T-cell (primary cell): ENCODE measurements around the gene FAM43A. TPM values are rescaled to one million over a fixed set of nuclear protein-coding genes. Genes with fewer than 3 reads are reported as not detected.

Experiments used
- ATAC-seq, 4 experiments: fragments of 200-7000 bp in 3 of 4; fragments of 150-1000 bp in 1 of 4; cut with Tn5 transposase; replicated peaks in 1 of 4; 1 replicate in 3 of 4; 2 replicates in 1 of 4; pipeline ENCODE4 v1.10.0; 2021; ENCODE audit warnings: moderate library complexity in 3 of 4, mild to moderate bottlenecking in 2 of 4, moderate number of reproducible peaks in 1 of 4
- CTCF ChIA-PET, 2 donors: fragments of 300-600 bp; sonication (Branson Sonifier 250); formaldehyde crosslinking; loops; one replicate each; lab custom pipeline; 2022; ENCODE audit warnings: antibody characterized with exemption in 2 of 2; lab: Charles Lee
- POLR2A ChIA-PET, 2 donors: fragments of 300-600 bp; sonication (Branson Sonifier 250); formaldehyde crosslinking; loops; one replicate each; lab custom pipeline; 2022; ENCODE audit warnings: antibody characterized with exemption in 2 of 2; lab: Charles Lee
- DNase-seq, 35 experiments: peaks; one replicate each; pipeline versions ENCODE4 v3.0.0 to v3.0.0-alpha.2; 2013 to 2023
- H3K27ac ChIP-seq: one replicate; pipeline ENCODE4 v1.5.1; 2013; ENCODE audit warnings: low read length
- H3K27me3 ChIP-seq, 2 experiments: replicated peaks in 1 of 2; 1 replicate in 1 of 2; 2 replicates in 1 of 2; pipeline versions ENCODE4 v1.6.1 to v1.7.0; 2013; ENCODE audit warnings: low read length in 1 of 2, mixed read lengths in 1 of 2; ENCODE audit not compliant: control insufficient read depth in 2 of 2, insufficient read depth in 2 of 2; ENCODE audit errors: extremely low read depth in 1 of 2
- H3K36me3 ChIP-seq, 2 donors: 1 replicate in 1 of 2; 2 replicates in 1 of 2; pipeline versions ENCODE4 v1.6.1 to v1.7.0; 2013; ENCODE audit warnings: low read length in 1 of 2; ENCODE audit not compliant: control insufficient read depth in 2 of 2, insufficient read depth in 1 of 2; ENCODE audit errors: extremely low read depth in 1 of 2
- H3K4me1 ChIP-seq, 2 experiments: 1 replicate in 1 of 2; 2 replicates in 1 of 2; pipeline versions ENCODE4 v1.6.1 to v1.7.0; 2013; ENCODE audit warnings: low read length in 2 of 2, mixed read lengths in 1 of 2; ENCODE audit not compliant: insufficient read depth in 2 of 2, control insufficient read depth in 1 of 2; ENCODE audit errors: extremely low read depth in 1 of 2
- H3K4me3 ChIP-seq, 2 donors: 1 replicate in 1 of 2; 2 replicates in 1 of 2; pipeline versions ENCODE4 v1.5.1 to v1.7.0; 2013; ENCODE audit warnings: mild to moderate bottlenecking in 2 of 2, low read length in 1 of 2, moderate library complexity in 1 of 2; ENCODE audit not compliant: control insufficient read depth in 1 of 2; ENCODE audit errors: extremely low read depth in 1 of 2
- H3K9me3 ChIP-seq: 2 replicates; pipeline ENCODE4 v1.7.0; 2013
- H3K27ac Mint-ChIP-seq, 2 donors: one replicate each; pipeline ENCODE4 v1.8.0; 2020 to 2021; ENCODE audit warnings: mild to moderate bottlenecking in 2 of 2, mixed read lengths in 2 of 2
- H3K27me3 Mint-ChIP-seq, 2 donors: one replicate each; pipeline ENCODE4 v1.8.0; 2021 to 2022; ENCODE audit warnings: mixed read lengths in 2 of 2
- H3K36me3 Mint-ChIP-seq: one replicate; pipeline ENCODE4 v1.8.0; 2021; ENCODE audit warnings: mixed read lengths
- H3K4me1 Mint-ChIP-seq, 3 donors: one replicate each; pipeline ENCODE4 v1.8.0; 2020 to 2022; ENCODE audit warnings: mixed read lengths in 3 of 3, mild to moderate bottlenecking in 1 of 3
- H3K4me3 Mint-ChIP-seq, 3 donors: one replicate each; pipeline ENCODE4 v1.8.0; 2020 to 2022; ENCODE audit warnings: mild to moderate bottlenecking in 3 of 3, mixed read lengths in 3 of 3, moderate library complexity in 3 of 3
- H3K9me3 Mint-ChIP-seq, 3 donors: one replicate each; pipeline ENCODE4 v1.8.0; 2020 to 2022; ENCODE audit warnings: mixed read lengths in 3 of 3
- WGBS: methylation state at CpG from one replicate; pipeline ENCODE4 v1.1.5; 2013; ENCODE audit warnings: missing lambda C conversion rate; ENCODE audit not compliant: insufficient coverage; 5-methylcytosine and 5-hydroxymethylcytosine counted together
- total RNA-seq, 35 experiments: library from RNA in 6 of 35; stranded (reverse) in 6 of 35; fragments of 120-200 nt in 1 of 35; gene quantifications; one replicate each; pipeline versions ENCODE4 v1.2.1 to v1.2.4 and lab custom pipeline; 2013 to 2026

FAM43A gene
- total RNA-seq, 5 donors from 2014 or later (not counting 1 experiment from before 2014, with no cell fraction given), result 2.2 to 14.2 (median 8.1) TPM

- DNase-seq (peak in 1 of 35 experiments; percentile 15), ATAC-seq (peak; percentile 44 to 57 (median 50))
- Mint-ChIP-seq H3K4me1 (peaks cover 16 to 21% (median 19%) of the 10 kb centered on the region in 3 donors), H3K27me3 (no peaks in the 10 kb centered on the region), H3K9me3 (no peaks in the 10 kb centered on the region), H3K36me3 (peaks cover 60% of the 10 kb centered on the region), H3K4me3 (no peak overlapping the region), H3K27ac (no peak overlapping the region)
- no peaks in the 10 kb centered on the region for H3K27me3 ChIP-seq
- H3K36me3 ChIP-seq, result peaks cover 8 to 74% of the 10 kb centered on the region in 2 donors
- H3K4me3 ChIP-seq, result no peak overlapping the region
- WGBS, result no CpG with 5 or more reads among the region's 3 CpGs
- H3K4me1 ChIP-seq, result peaks cover 3 to 4% of the 10 kb centered on the region in 2 experiments
- H3K9me3 ChIP-seq, result no peaks in the 10 kb centered on the region
- POLR2A ChIA-PET, result interaction anchor here in 1 of 2 donors (0.6 kb wide), 1 partner anchor 35 kb away, joined by 3 read pairs; no protein-coding TSS in a partner anchor
- CTCF ChIA-PET, result interaction anchor here in 1 of 2 donors (1.2 kb wide), 1 partner anchor 445 kb away, joined by 6 read pairs; no protein-coding TSS in a partner anchor
- no peak overlapping the region for H3K27ac ChIP-seq
Measured at GRCh38 chr3:194661374-194661773, 24.3 kb upstream of the FAM43A start.

- H3K9me3 ChIP-seq, result no peaks in the 10 kb centered on the region
- H3K36me3 ChIP-seq, result peaks cover 8 to 79% of the 10 kb centered on the region in 2 donors
- H3K4me3 ChIP-seq, result no peak overlapping the region
- H3K36me3 Mint-ChIP-seq, result peaks cover 61% of the 10 kb centered on the region
- ChIA-PET CTCF (interaction anchor here in 1 of 2 donors (1.2 kb wide), 1 partner anchor 445 kb away, joined by 6 read pairs; no protein-coding TSS in a partner anchor), POLR2A (interaction anchor here (0.6 kb wide), 2 partner anchors 28 to 35 kb away, joined by 3 to 9 read pairs; no protein-coding TSS in a partner anchor)
- H3K4me3 Mint-ChIP-seq, result no peak overlapping the region
- H3K27me3 Mint-ChIP-seq, result no peaks in the 10 kb centered on the region
- H3K4me1 ChIP-seq, result peaks cover 3 to 4% of the 10 kb centered on the region in 2 experiments
- no peaks in the 10 kb centered on the region for H3K9me3 Mint-ChIP-seq
- H3K27me3 ChIP-seq, result no peaks in the 10 kb centered on the region
- no peak for DNase-seq
- peak overlapping the region in 1 of 2 donors; percentile 36 for H3K27ac Mint-ChIP-seq
- ATAC-seq, result no peak
- H3K4me1 Mint-ChIP-seq, result peaks cover 16 to 22% (median 22%) of the 10 kb centered on the region in 3 donors
- H3K27ac ChIP-seq, result no peak overlapping the region
- 40% methylated on average over 2 of the region's 6 CpGs for WGBS
Measured at GRCh38 chr3:194661946-194662345, 23.7 kb upstream of the FAM43A start.

GRCh38 chr3:194664857-194665256, 20.8 kb upstream of the FAM43A start:
- Mint-ChIP-seq H3K27ac (no peak overlapping the region), H3K4me1 (peaks cover 28 to 43% (median 36%) of the 10 kb centered on the region in 3 donors), H3K27me3 (no peaks in the 10 kb centered on the region), H3K36me3 (peaks cover 63% of the 10 kb centered on the region), H3K4me3 (no peak overlapping the region), H3K9me3 (no peaks in the 10 kb centered on the region)
- peaks cover 3 to 4% of the 10 kb centered on the region in 2 experiments for H3K4me1 ChIP-seq
- CTCF ChIA-PET, result interaction anchor here in 1 of 2 donors (1.2 kb wide), 1 partner anchor 18 kb away, joined by 4 read pairs; no protein-coding TSS in a partner anchor
- peaks cover 5 to 75% of the 10 kb centered on the region in 2 donors for H3K36me3 ChIP-seq
- POLR2A ChIA-PET, result no interaction called here
- no peaks in the 10 kb centered on the region for H3K9me3 ChIP-seq
- no peak overlapping the region for H3K27ac ChIP-seq
- H3K27me3 ChIP-seq, result no peaks in the 10 kb centered on the region
- no peak overlapping the region for H3K4me3 ChIP-seq
- WGBS, result 92% methylated on average over 5 of the region's 7 CpGs
- ATAC-seq, result no peak
- no peak for DNase-seq

GRCh38 chr3:194667363-194667762, 18.3 kb upstream of the FAM43A start:
- H3K4me3 Mint-ChIP-seq, result no peak overlapping the region
- Histone ChIP-seq H3K9me3 (no peaks in the 10 kb centered on the region), H3K4me3 (no peak overlapping the region), H3K27me3 (no peaks in the 10 kb centered on the region), H3K36me3 (peaks cover 5 to 60% of the 10 kb centered on the region in 2 donors), H3K27ac (no peak overlapping the region), H3K4me1 (peaks cover 8% of the 10 kb centered on the region in 2 experiments)
- POLR2A ChIA-PET, result interaction anchor here in 1 of 2 donors (0.6 kb wide), 2 partner anchors 354 to 603 kb away, joined by 3 to 5 read pairs; no protein-coding TSS in a partner anchor
- H3K27ac Mint-ChIP-seq, result no peak overlapping the region
- CTCF ChIA-PET, result no interaction called here
- ATAC-seq (no peak), DNase-seq (no peak)
- no peaks in the 10 kb centered on the region for H3K9me3 Mint-ChIP-seq
- peaks cover 39 to 45% (median 39%) of the 10 kb centered on the region in 3 donors for H3K4me1 Mint-ChIP-seq
- no peaks in the 10 kb centered on the region for H3K27me3 Mint-ChIP-seq
- H3K36me3 Mint-ChIP-seq, result peaks cover 53% of the 10 kb centered on the region
- 91% methylated on average over 5 of the region's 7 CpGs for WGBS

- H3K27ac Mint-ChIP-seq, result peak overlapping the region; percentile 98 to 99
- H3K27me3 ChIP-seq, result no peaks in the 10 kb centered on the region
- peak overlapping the region; percentile 98 to 99 (median 99) for H3K4me3 Mint-ChIP-seq
- H3K27ac ChIP-seq, result peak overlapping the region; percentile 90
- peak; percentile 8 to 20 (median 16) for ATAC-seq
- CTCF ChIA-PET, result interaction anchor here (0.6 to 4.7 kb wide), 22 partner anchors 8 to 1223 kb away, joined by 3 to 46 read pairs (median 6); partner anchors contain the start of genes FAM43A (in 1 of the 2) and XXYLT1 (in 1 of the 2)
- no peaks in the 10 kb centered on the region for H3K9me3 Mint-ChIP-seq
- H3K4me1 Mint-ChIP-seq, result peaks cover 43 to 45% (median 45%) of the 10 kb centered on the region in 3 donors
- peaks cover 26% of the 10 kb centered on the region for H3K36me3 Mint-ChIP-seq
- H3K4me3 ChIP-seq, result peak overlapping the region; percentile 68 to 95
- WGBS, result 4% methylated on average over 4 of the region's 5 CpGs
- peaks cover 10 to 14% of the 10 kb centered on the region in 2 experiments for H3K4me1 ChIP-seq
- H3K27me3 Mint-ChIP-seq, result peaks cover 0 to 5% of the 10 kb centered on the region in 2 donors
- no peaks in the 10 kb centered on the region for H3K9me3 ChIP-seq
- DNase-seq, result peak in 14 of 35 experiments; percentile 6 to 64 (median 14)
- H3K36me3 ChIP-seq, result peaks cover 0 to 28% of the 10 kb centered on the region in 2 donors
- POLR2A ChIA-PET, result interaction anchor here (0.6 to 1.0 kb wide), 6 partner anchors 12 to 869 kb away, joined by 3 to 5 read pairs (median 3); no protein-coding TSS in a partner anchor
Measured at GRCh38 chr3:194671511-194671899, 14.2 kb upstream of the FAM43A start.
